ENCODE results near the gene HPS1. TPM values are rescaled to one million over a fixed set of nuclear protein-coding genes. Genes with fewer than 3 reads are reported as not detected.

The HPS1 gene
- polyA plus RNA-seq, 1 of the 3 experiments (the other 2 are of a cell fraction): 41.4 TPM

DNA sequence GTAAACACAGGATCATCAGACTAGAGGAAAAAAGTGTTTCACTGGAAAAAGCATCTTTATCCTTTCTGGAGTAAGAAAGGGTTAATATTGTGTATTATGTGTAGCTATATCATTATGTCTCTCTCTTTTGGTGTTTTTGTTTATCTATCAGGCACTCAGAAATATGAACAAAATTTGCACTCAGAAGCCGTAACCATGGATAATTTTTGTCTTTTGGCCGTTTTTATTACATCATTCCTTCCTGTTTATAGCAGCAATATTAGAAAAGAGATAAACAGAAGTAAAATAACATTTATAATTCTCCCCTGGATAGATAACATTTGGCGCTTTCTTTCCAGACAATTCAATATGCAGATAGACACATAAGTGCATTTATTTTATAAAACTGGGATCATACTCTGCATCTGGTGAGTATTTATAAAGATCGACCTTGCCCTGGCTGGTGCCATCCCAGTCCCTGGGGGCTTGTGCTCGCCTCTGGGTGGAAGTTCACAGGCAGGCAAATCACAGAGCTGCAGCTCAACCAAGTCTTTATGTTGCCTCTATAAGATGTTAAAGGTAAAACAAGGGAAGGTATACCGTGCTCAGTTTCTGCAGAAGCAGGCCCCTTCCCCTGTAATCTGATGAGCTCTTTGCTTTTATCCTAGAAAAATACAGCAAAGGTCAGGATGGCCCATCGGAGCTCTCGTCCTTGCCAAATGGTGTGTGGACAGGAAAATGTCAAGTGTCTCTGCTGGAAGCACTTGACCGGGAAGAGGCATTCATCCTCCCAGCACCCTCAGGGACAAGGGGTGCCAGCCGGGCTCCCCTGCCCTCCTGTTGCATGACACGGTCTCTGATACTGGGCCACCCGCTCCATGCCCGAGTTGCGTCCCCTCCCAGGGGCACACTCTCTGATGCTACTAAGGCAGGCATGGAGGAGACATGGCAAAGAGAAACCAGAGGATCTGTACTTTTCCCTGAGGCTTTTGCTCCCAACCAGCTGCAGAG, 75.6 kb downstream of the HPS1 start:
- peaks cover 8 to 19% of the 10 kb centered on the region in 2 experiments; a peak in 3 of 4 replicates for H3K4me1 ChIP-seq (ENCODE audit: control insufficient read depth in 1 of 2, insufficient read depth in 2 of 2, low read depth in 1 of 2, low read length in 1 of 2)
- no peak overlapping the region for H3K4me2 ChIP-seq
- TF ChIP-seq GATA2 (CRISPR knock-in tag; IDR thresholded peaks at IDR 0.05): no peak
- TF ChIP-seq SMC3 (IDR thresholded peaks at IDR 0.05; ENCODE audit: low read depth, low read length): no peak
- no peak for TF ChIP-seq NRF1 (IDR thresholded peaks at IDR 0.05; ENCODE audit: low read depth, low read length)
- TF ChIP-seq FOXM1 (IDR thresholded peaks at IDR 0.05; ENCODE audit: low read depth): no peak
- H3K36me3 ChIP-seq (replicated peaks in 1 of 2; ENCODE audit: control insufficient read depth in 1 of 2, insufficient read depth in 2 of 2, low read length in 1 of 2): no peaks in the 10 kb centered on the region
- POLR2A ChIA-PET: no interaction called here
- DNase-seq: peak; percentile 60
- H3K27ac ChIP-seq (ENCODE audit: low read depth in 2 of 2, low read length in 1 of 2): peak overlapping the region in 1 of 2 experiments; percentile 53; a peak in 2 of 4 replicates
- H3K9ac ChIP-seq: no peak overlapping the region
- no peaks in the 10 kb centered on the region for H3F3A ChIP-seq (replicated peaks; ENCODE audit: insufficient read depth)
- no peaks in the 10 kb centered on the region for H3K9me3 ChIP-seq
- H2AFZ ChIP-seq (ENCODE audit: low read depth): no peak overlapping the region
- H3K27me3 ChIP-seq (ENCODE audit: insufficient read depth): no peaks in the 10 kb centered on the region
- 48% methylated on average over 11 of the region's 14 CpGs for WGBS (ENCODE audit: low lambda C conversion rate)
- no peaks in the 10 kb centered on the region for H3K9me2 ChIP-seq
- no peak overlapping the region for H3K4me3 ChIP-seq (ENCODE audit: low read depth in 2 of 2, low read length in 1 of 2)
- no peaks in the 10 kb centered on the region for H3K79me2 ChIP-seq (ENCODE audit: insufficient read depth)
- no peaks in the 10 kb centered on the region for H4K20me1 ChIP-seq (ENCODE audit: insufficient read depth)
- CTCF ChIA-PET: interaction anchor here (1.1 to 1.6 kb wide), 2 partner anchors 12 to 54 kb away, joined by 3 read pairs; no protein-coding TSS in a partner anchor

- Histone ChIP-seq H3K4me2 (no peak overlapping the region), H3K9me2 (no peaks in the 10 kb centered on the region), H3K9me3 (no peaks in the 10 kb centered on the region), H2AFZ (ENCODE audit: low read depth) (no peak overlapping the region), H3K27ac (ENCODE audit: low read depth in 2 of 2, low read length in 1 of 2) (no peak overlapping the region), H3K4me1 (ENCODE audit: control insufficient read depth in 1 of 2, insufficient read depth in 2 of 2, low read depth in 1 of 2, low read length in 1 of 2) (peaks cover 6 to 19% of the 10 kb centered on the region in 2 experiments; a peak in 3 of 4 replicates), H4K20me1 (ENCODE audit: insufficient read depth) (no peaks in the 10 kb centered on the region), H3K4me3 (ENCODE audit: low read depth in 2 of 2, low read length in 1 of 2) (no peak overlapping the region), H3K79me2 (ENCODE audit: insufficient read depth) (no peaks in the 10 kb centered on the region), H3F3A (replicated peaks; ENCODE audit: insufficient read depth) (no peaks in the 10 kb centered on the region), H3K9ac (no peak overlapping the region), H3K36me3 (replicated peaks in 1 of 2; ENCODE audit: control insufficient read depth in 1 of 2, insufficient read depth in 2 of 2, low read length in 1 of 2) (no peaks in the 10 kb centered on the region), H3K27me3 (ENCODE audit: insufficient read depth) (no peaks in the 10 kb centered on the region)
- POLR2A ChIA-PET: no interaction called here
- DNase-seq: no peak
- CTCF ChIA-PET: interaction anchor here (1.6 kb wide), 1 partner anchor 10 kb away, joined by 3 read pairs; no protein-coding TSS in a partner anchor
- WGBS (ENCODE audit: low lambda C conversion rate): 83% methylated on average over 7 of the region's 7 CpGs
- TF ChIP-seq MXI1 (IDR thresholded peaks at IDR 0.05; ENCODE audit: low read depth, low read length) (no peak), GATA2 (CRISPR knock-in tag; IDR thresholded peaks at IDR 0.05) (no peak), REST (IDR thresholded peaks at IDR 0.05; ENCODE audit: low read depth, low read length) (no peak), YY1 (IDR thresholded peaks at IDR 0.05; ENCODE audit: low read depth) (no peak), PBX3 (IDR thresholded peaks at IDR 0.05) (no peak), CTCF (IDR thresholded peaks at IDR 0.05) (no peak)
- TF ChIP-seq, protein P1, sequence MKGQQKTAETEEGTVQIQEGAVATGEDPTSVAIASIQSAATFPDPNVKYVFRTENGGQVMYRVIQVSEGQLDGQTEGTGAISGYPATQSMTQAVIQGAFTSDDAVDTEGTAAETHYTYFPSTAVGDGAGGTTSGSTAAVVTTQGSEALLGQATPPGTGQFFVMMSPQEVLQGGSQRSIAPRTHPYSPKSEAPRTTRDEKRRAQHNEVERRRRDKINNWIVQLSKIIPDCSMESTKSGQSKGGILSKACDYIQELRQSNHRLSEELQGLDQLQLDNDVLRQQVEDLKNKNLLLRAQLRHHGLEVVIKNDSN (IDR thresholded peaks at IDR 0.05; ENCODE audit: borderline replicate concordance, low read depth): no peak
Observed at GRCh38 chr10:98369801-98370200, 76.9 kb downstream of the HPS1 start.

Measured in SK-N-SH (cell line).